ENCODE results near the gene SLC49A4. TPM values are rescaled to one million over a fixed set of nuclear protein-coding genes. Genes with fewer than 3 reads are reported as not detected.

SLC49A4 gene
- total RNA-seq, 1 donor, result 30.0 TPM

DNA sequence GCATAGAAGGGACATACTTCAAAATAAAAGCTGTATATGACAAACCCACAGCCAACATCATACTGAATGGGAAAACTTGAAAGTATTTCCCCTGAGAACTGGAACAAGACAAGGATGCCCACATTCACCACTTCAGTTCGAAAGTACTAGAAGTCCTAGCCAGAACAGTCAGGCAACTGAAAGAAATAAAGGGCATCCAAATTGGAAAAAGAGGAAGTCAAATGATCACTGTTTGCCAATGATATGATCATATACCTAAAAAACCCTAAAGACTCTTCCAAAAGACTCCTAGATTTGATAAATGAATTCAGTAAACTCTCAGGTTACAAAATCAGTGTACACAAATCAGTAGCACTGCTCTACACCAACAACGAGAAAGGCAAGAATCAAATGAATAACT lies 40.7 kb downstream of the SLC49A4 start:
- H3K4me3 ChIP-seq (ENCODE audit: low read depth, low read length), result no peak overlapping the region
- no peak for DNase-seq (ENCODE audit: low read depth)
- TF ChIP-seq, protein P1, sequence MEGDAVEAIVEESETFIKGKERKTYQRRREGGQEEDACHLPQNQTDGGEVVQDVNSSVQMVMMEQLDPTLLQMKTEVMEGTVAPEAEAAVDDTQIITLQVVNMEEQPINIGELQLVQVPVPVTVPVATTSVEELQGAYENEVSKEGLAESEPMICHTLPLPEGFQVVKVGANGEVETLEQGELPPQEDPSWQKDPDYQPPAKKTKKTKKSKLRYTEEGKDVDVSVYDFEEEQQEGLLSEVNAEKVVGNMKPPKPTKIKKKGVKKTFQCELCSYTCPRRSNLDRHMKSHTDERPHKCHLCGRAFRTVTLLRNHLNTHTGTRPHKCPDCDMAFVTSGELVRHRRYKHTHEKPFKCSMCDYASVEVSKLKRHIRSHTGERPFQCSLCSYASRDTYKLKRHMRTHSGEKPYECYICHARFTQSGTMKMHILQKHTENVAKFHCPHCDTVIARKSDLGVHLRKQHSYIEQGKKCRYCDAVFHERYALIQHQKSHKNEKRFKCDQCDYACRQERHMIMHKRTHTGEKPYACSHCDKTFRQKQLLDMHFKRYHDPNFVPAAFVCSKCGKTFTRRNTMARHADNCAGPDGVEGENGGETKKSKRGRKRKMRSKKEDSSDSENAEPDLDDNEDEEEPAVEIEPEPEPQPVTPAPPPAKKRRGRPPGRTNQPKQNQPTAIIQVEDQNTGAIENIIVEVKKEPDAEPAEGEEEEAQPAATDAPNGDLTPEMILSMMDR (IDR thresholded peaks at IDR 0.05; ENCODE audit: insufficient read depth, low read length), result no peak

DNA sequence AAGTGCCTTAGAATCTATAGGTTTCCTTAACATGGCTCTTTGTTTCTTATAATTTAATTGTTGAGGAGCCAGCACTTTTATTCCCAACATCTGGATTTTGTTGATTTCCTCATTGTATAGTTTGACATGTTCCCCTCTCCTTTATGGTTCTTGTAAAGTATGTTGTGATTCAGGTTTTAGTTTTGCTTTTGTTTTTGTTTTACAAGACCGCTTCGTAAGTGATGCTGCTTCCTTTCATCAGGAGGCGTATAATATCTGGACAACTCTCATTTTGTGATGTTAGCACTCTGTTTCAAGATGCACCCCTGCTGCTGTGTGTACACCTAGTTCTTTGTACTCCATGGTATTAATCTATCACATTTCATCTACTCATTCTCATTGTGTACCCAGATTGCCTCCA lies 48.7 kb downstream of the SLC49A4 start:
- TF ChIP-seq, protein P1 (IDR thresholded peaks at IDR 0.05; ENCODE audit: insufficient read depth, low read length), result no peak
- H3K4me3 ChIP-seq (ENCODE audit: low read depth, low read length), result no peak overlapping the region
- no peak for DNase-seq (ENCODE audit: low read depth)

DNA sequence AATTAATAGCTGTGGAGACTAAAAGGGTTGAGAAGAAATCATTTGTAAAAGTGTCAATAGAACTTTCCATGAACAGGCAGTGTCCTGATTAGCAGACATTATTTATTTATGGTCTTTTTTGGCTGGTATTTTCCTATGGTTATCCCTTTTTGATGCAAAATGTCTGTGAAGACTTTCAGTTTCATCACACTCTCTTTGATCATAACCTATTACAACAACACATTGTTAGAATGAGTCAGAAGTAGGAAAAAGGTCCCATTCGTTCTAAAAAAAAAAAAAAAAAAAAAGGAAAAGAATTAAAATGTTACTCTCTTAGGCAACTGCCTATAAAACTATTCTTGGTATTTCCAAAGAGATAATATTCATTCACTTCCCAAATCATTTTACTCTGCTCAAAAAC lies 62.1 kb downstream of the SLC49A4 start:
- DNase-seq (ENCODE audit: low read depth), result peak; percentile 78
- TF ChIP-seq, protein P1 (IDR thresholded peaks at IDR 0.05; ENCODE audit: insufficient read depth, low read length), result no peak

DNA sequence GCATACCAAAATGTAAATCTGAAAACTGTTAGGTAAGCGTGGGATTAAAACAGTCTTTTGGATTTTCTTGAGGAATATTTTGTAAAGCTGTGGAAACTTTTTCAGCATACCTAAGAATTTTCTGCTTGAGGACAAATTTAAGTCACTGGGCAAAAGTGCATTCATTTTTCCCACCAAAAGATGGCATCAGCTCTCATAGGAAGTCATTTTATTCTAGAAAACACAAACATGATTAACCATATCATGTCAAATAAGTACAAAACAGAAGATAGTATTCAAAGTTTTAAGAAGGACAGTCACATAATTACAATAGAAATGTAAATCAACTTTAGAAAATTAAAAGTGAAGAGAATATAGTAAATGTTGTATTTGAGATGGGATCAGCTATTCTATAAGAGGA lies 63.5 kb downstream of the SLC49A4 start:
- peak; percentile 58 for DNase-seq (ENCODE audit: low read depth)
- TF ChIP-seq, protein P1 (IDR thresholded peaks at IDR 0.05; ENCODE audit: insufficient read depth, low read length), result peak; percentile 47
- H3K4me3 ChIP-seq (ENCODE audit: low read depth, low read length), result no peak overlapping the region

More for the DNA sequence above, 62.1 kb downstream of the SLC49A4 start:
- H3K4me3 ChIP-seq (ENCODE audit: low read depth, low read length), result no peak overlapping the region

DNA sequence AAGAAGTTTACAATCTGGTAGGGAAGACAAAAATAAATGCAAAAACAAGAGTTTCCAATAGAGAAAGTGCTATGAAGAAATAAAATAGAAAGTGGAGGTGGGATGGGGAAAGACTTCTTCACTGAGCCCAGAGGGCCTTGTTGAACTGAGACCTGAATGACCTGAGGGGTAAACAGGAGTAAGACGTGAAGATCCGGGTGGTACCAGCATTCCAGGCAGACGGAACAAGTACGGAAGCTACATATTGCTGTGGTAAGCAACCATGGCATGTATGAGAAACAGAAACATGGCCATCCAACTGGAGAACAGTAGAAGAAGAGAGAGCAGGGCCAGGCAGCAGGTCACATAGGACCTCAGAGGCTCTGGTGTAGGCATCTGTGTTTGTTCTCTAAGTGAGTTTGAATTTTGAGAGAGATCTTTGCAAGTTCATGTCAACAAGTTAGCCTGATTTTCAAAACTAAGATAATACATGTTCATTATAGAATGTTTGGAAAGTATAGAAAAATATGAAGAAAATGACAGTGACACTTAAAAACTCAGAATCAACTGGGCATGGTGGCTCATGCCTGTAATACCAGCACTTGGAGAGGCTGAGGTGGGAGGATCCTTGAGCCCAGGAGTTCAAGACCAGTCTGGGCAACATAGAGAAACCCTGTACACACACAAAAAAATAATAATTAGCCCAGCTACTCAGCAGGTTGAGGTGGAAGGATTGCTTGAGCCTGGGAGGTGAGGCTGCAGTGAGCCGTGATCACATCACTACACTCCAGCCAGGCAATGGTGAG lies 64.3 kb downstream of the SLC49A4 start:
- no peak for DNase-seq (ENCODE audit: low read depth)
- no peak overlapping the region for H3K4me3 ChIP-seq (ENCODE audit: low read depth, low read length)
- TF ChIP-seq, protein P1 (IDR thresholded peaks at IDR 0.05; ENCODE audit: insufficient read depth, low read length), result no peak

DNA sequence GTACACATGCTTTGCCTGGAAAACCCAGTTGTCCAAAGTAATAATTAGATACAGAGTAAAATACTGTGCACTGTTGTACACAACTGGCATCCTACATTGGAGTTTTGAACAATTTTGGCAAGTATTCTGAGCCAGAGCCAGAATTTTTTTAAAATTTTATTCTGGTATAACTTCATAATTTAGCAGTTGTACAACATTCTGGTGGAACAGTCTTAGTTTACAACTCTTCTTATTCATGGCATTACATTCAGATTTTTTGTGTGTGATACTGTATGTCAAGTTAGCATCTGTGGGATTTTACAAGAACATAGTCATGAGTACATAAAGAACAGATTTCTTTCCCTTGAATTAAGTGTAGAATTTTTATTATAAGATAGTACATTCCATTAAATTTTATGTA lies 67.5 kb downstream of the SLC49A4 start:
- DNase-seq (ENCODE audit: low read depth), result no peak
- TF ChIP-seq, protein P1 (IDR thresholded peaks at IDR 0.05; ENCODE audit: insufficient read depth, low read length), result no peak
- H3K4me3 ChIP-seq (ENCODE audit: low read depth, low read length), result no peak overlapping the region

Data from fibroblast of the aortic adventitia (primary cell).